Mesodermal cell (in vitro differentiated cells): Measurements from ENCODE around the gene ESPN.

Experiments
- H3K27ac ChIP-seq: 2 replicates; pipeline ENCODE4 v1.7.0; 2013; ENCODE audit warnings: mild to moderate bottlenecking, low read depth, low read length, moderate library complexity; ENCODE audit not compliant: severe bottlenecking
- H3K36me3 ChIP-seq: 2 replicates; pipeline ENCODE4 v1.7.1; 2013; ENCODE audit warnings: mild to moderate bottlenecking, low read length, moderate library complexity; ENCODE audit not compliant: control insufficient read depth, insufficient read depth
- H3K4me1 ChIP-seq: one replicate; pipeline ENCODE4 v1.7.1; 2013; ENCODE audit warnings: mild to moderate bottlenecking, low read length; ENCODE audit not compliant: insufficient read depth, control insufficient read depth, poor library complexity, severe bottlenecking
- H3K4me3 ChIP-seq: 2 replicates; pipeline ENCODE4 v1.7.0; 2013; ENCODE audit warnings: low read length, control low read depth, mild to moderate bottlenecking; ENCODE audit not compliant: insufficient read depth, poor library complexity, severe bottlenecking; ENCODE audit errors: extremely low read depth
- H3K9me3 ChIP-seq: 2 replicates; pipeline ENCODE4 v1.7.1; 2013; ENCODE audit warnings: mild to moderate bottlenecking, low read length, moderate library complexity; ENCODE audit not compliant: control insufficient read depth
- WGBS, 2 experiments: methylation state at CpG; one replicate each; pipeline ENCODE4 v1.1.5; 2013; ENCODE audit warnings: missing lambda C conversion rate in 2 of 2; ENCODE audit not compliant: insufficient coverage in 2 of 2; 5-methylcytosine and 5-hydroxymethylcytosine counted together

Gene ESPN

DNA sequence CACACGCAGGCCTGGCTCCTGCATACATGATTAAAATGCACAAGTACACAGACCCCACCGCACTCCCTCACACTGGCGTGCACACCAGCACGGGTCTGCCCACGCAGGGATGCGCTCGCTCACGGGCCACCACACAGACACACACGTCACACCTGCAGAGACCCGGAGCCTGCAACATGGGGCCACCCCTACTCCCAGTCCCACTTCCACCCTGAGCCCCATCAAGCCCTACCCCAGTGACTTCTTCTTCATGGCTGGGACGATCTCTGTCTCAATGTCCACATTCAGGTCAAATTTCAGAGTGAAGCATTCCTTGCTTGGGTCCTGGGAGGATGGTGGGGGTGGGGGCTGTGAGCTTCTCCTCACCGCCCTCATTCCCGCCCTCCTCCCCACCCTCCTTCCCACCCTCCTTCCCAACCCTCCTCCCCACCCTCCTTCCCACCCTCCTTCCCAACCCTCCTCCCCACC is 50.3 kb downstream of the ESPN start:
- Histone ChIP-seq H3K27ac (no peak overlapping the region), H3K9me3 (no peaks in the 10 kb centered on the region), H3K4me1 (peaks cover 13% of the 10 kb centered on the region), H3K4me3 (no peak overlapping the region), H3K36me3 (peaks cover 65% of the 10 kb centered on the region)
- WGBS, 2 experiments, result 88 to 91% methylated on average over 10 of the region's 13 CpGs

GRCh38 chr1:6475381-6476133 is 51.0 kb downstream of the ESPN start:
- peaks cover 13% of the 10 kb centered on the region for H3K4me1 ChIP-seq
- no peak overlapping the region for H3K4me3 ChIP-seq
- 39 to 53% methylated on average over 21 to 27 of the region's 33 CpGs for WGBS, 2 experiments
- no peak overlapping the region for H3K27ac ChIP-seq
- H3K36me3 ChIP-seq, result peaks cover 58% of the 10 kb centered on the region
- H3K9me3 ChIP-seq, result no peaks in the 10 kb centered on the region

DNA sequence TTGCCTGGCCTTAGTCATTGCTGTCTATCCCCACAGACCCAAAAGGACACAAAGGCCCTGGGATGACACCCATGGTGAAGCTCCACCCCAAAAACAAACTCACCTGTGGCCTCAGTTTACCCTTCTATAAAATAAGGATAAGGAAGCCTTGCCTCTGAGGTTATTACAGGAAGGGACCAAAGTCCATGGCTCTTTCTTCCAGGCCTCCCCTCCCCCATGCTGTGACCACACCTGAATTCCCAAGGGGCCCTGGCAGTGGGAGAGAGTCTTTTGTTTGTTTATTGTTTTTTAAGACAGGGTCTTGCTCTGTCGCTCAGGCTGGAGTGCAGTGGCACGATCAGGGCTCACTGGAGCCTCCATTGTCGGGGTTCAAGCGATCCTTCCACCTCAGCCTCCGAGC is 51.9 kb downstream of the ESPN start:
- no peaks in the 10 kb centered on the region for H3K9me3 ChIP-seq
- no peak overlapping the region for H3K27ac ChIP-seq
- H3K4me3 ChIP-seq, result no peak overlapping the region
- peaks cover 13% of the 10 kb centered on the region for H3K4me1 ChIP-seq
- 90 to 95% methylated on average over 5 of the region's 5 CpGs for WGBS, 2 experiments
- H3K36me3 ChIP-seq, result peaks cover 53% of the 10 kb centered on the region

- peak overlapping the region; percentile 23 for H3K27ac ChIP-seq
- WGBS, 2 experiments, result 90 to 93% methylated on average over 24 of the region's 24 CpGs
Measured at GRCh38 chr1:6477039-6477820, 52.7 kb downstream of the ESPN start.

DNA sequence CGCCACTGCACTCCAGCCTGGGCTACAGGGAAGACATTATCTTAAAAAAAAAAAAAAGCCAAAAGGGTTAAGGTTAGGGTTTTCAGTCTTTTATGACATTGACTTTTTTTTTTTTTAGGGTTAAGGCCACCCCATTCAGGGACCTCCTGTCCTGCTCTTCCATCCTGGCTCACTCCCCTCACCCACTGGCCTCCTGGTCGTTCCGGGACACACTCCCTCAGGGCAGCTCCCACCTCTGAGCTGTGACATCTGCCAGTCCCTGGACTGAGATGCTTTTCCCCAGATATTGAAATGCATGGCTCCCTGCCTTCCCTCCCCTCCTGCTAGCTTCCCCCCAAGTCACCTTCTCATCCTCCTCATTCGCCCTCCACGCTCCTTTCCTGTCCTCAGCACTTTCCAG is 57.2 kb downstream of the ESPN start:
- Histone ChIP-seq H3K36me3 (peaks cover 36% of the 10 kb centered on the region), H3K4me3 (no peak overlapping the region), H3K4me1 (peaks cover 13% of the 10 kb centered on the region), H3K27ac (no peak overlapping the region), H3K9me3 (no peaks in the 10 kb centered on the region)
- 82 to 85% methylated on average over 4 of the region's 5 CpGs for WGBS, 2 experiments

More at GRCh38 chr1:6477039-6477820, 52.7 kb downstream of the ESPN start:
- no peak overlapping the region for H3K4me3 ChIP-seq
- H3K36me3 ChIP-seq, result peaks cover 48% of the 10 kb centered on the region
- no peaks in the 10 kb centered on the region for H3K9me3 ChIP-seq
- peaks cover 13% of the 10 kb centered on the region for H3K4me1 ChIP-seq

GRCh38 chr1:6483017-6483760 is 58.6 kb downstream of the ESPN start:
- no peak overlapping the region for H3K4me3 ChIP-seq
- no peak overlapping the region for H3K27ac ChIP-seq
- H3K9me3 ChIP-seq, result no peaks in the 10 kb centered on the region
- H3K36me3 ChIP-seq, result peaks cover 26% of the 10 kb centered on the region
- H3K4me1 ChIP-seq, result peaks cover 8% of the 10 kb centered on the region
- WGBS, 2 experiments, result 88 to 92% methylated on average over 8 to 13 of the region's 14 CpGs

DNA sequence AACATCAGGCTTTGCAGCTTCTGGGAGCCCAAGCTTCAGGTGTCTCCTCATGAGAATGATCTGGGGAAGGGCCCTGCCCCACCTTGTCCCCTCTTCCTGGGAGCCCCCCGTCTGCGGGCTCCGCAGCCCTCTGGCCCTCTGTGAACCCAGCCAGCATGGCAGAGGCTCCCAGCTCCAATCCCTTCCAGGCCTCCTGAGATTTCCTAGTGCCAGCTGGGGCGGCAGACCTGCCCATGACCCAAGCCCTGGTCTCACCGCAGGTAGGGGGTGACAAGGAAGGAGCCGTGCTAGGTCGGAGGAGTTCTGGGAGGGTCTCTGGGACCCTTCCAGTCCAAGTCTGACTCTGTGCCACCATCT is 59.2 kb downstream of the ESPN start:
- 92 to 93% methylated on average over 5 to 7 of the region's 7 CpGs for WGBS, 2 experiments
- Histone ChIP-seq H3K9me3 (no peaks in the 10 kb centered on the region), H3K27ac (no peak overlapping the region), H3K4me3 (no peak overlapping the region), H3K36me3 (peaks cover 21% of the 10 kb centered on the region), H3K4me1 (peaks cover 9% of the 10 kb centered on the region)

DNA sequence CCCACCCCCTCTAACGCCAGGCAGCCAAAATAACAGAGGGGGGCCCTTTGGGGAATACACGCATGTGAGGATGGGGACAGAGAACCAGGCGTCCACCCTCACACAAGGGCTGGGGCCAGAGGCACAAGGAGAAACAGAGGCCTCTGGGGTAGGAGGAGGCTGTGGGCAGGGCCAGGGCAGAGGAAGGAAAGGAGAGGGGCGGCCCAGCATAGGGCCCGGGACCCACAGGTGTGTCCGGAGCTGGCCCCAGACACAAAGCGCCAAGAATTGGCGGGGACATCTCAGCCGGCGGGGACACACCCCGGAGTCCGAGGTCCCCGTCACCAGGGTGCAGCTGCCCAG is 60.2 kb downstream of the ESPN start:
- WGBS, 2 experiments, result 18 to 35% methylated on average over 10 of the region's 13 CpGs
- Histone ChIP-seq H3K9me3 (no peaks in the 10 kb centered on the region), H3K36me3 (peaks cover 21% of the 10 kb centered on the region), H3K4me1 (peaks cover 17% of the 10 kb centered on the region), H3K4me3 (peak overlapping the region; percentile 60), H3K27ac (no peak overlapping the region)

GRCh38 chr1:6485168-6486101 is 60.9 kb downstream of the ESPN start:
- peaks cover 21% of the 10 kb centered on the region for H3K36me3 ChIP-seq
- H3K4me1 ChIP-seq, result peaks cover 17% of the 10 kb centered on the region
- no peaks in the 10 kb centered on the region for H3K9me3 ChIP-seq
- no peak overlapping the region for H3K27ac ChIP-seq
- WGBS, 2 experiments, result 7 to 10% methylated on average over 36 to 45 of the region's 80 CpGs
- H3K4me3 ChIP-seq, result peak overlapping the region; percentile 60
